Hepatocyte (in vitro differentiated cells): Measurements from ENCODE around the gene SPATS2.

Source experiments
- EZH2 ChIP-seq: fragments of 200-600 bp; sonication (generic); IDR thresholded peaks from 2 replicates; pipeline ENCODE4 v1.6.1; 2016; ENCODE audit warnings: antibody characterized with exemption, mild to moderate bottlenecking, borderline replicate concordance
- TF ChIP-seq, protein P1 (sequence below): fragments of 200-600 bp; sonication (generic); IDR thresholded peaks from 2 replicates; pipeline ENCODE4 v1.5.1; 2016; ENCODE audit warnings: antibody characterized with exemption, mild to moderate bottlenecking; ENCODE audit not compliant: poor library complexity

DNA sequence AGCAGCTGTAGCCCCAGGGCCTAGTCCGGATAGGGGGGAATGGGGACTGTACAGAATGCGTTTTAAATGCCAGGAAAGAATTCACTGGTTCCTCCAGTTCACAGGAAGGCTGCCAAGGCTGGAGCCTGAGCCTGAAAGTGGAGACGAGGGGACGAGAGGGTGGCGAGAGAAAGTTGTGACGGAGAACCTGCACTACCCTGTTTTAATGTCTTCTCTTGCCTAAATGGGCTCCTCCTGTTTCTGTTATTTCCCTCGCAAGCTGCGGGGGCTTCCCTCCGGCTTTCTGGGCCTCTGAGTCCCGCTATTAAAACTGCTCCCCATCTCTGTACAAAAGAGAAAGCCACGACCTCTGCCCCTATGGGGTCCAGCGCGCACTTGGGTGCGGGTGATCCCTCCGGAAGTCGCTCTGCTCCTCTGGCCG is 34.8 kb upstream of the SPATS2 start:
- TF ChIP-seq, protein P1, sequence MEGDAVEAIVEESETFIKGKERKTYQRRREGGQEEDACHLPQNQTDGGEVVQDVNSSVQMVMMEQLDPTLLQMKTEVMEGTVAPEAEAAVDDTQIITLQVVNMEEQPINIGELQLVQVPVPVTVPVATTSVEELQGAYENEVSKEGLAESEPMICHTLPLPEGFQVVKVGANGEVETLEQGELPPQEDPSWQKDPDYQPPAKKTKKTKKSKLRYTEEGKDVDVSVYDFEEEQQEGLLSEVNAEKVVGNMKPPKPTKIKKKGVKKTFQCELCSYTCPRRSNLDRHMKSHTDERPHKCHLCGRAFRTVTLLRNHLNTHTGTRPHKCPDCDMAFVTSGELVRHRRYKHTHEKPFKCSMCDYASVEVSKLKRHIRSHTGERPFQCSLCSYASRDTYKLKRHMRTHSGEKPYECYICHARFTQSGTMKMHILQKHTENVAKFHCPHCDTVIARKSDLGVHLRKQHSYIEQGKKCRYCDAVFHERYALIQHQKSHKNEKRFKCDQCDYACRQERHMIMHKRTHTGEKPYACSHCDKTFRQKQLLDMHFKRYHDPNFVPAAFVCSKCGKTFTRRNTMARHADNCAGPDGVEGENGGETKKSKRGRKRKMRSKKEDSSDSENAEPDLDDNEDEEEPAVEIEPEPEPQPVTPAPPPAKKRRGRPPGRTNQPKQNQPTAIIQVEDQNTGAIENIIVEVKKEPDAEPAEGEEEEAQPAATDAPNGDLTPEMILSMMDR: no peak
- no peak for TF ChIP-seq EZH2
